SK-N-SH treated with all-trans-retinoic acid at 6 μM for 48 hours (cell line): Measurements from ENCODE around the gene PHACTR2.

Source experiments
- CREB5 ChIP-seq: fragments of 250-450 bp; sonication (Bioruptor Pico); IDR thresholded peaks from 2 replicates; pipeline ENCODE4 v1.5.1; 2020; ENCODE audit warnings: low read depth, mild to moderate bottlenecking, moderate library complexity
- TOX ChIP-seq: fragments of 250-450 bp; sonication (Bioruptor Pico); IDR thresholded peaks from 2 replicates; pipeline ENCODE4 v1.8.0; 2021; ENCODE audit warnings: mild to moderate bottlenecking, moderate library complexity, borderline replicate concordance
- ZFP3 ChIP-seq: fragments of 250-450 bp; sonication (Bioruptor Pico); IDR thresholded peaks from 2 replicates; pipeline ENCODE4 v1.5.0; 2020; ENCODE audit warnings: mild to moderate bottlenecking, moderate library complexity
- ZNF70 ChIP-seq: fragments of 450-650 bp; formaldehyde crosslinking; IDR thresholded peaks from 2 replicates; pipeline ENCODE4 v1.5.0; 2020; ENCODE audit warnings: mild to moderate bottlenecking, moderate library complexity

GRCh38 chr6:143749891-143750290 is 72.1 kb downstream of the PHACTR2 start:
- TF ChIP-seq TOX (CRISPR knock-in tag) (no peak), CREB5 (CRISPR knock-in tag) (no peak), ZNF70 (CRISPR knock-in tag) (no peak), ZFP3 (CRISPR knock-in tag) (no peak)
